HepG2 (cell line): ENCODE measurements around the gene CASKIN2. TPM values are rescaled to one million over a fixed set of nuclear protein-coding genes. Genes with fewer than 3 reads are reported as not detected.
A peak's percentile ranks its signal among the peaks of the same experiment; 100 is the strongest.

Experiments used
- ATF7 ChIP-seq, 2 experiments: fragments of 450-650 bp in 1 of 2; sonication (generic) in 1 of 2; formaldehyde crosslinking in 1 of 2; IDR thresholded peaks; 2 replicates each; pipeline versions ENCODE4 v1.4.0 to v1.6.1; 2016 to 2020; ENCODE audit warnings: antibody characterized with exemption in 1 of 2, mild to moderate bottlenecking in 1 of 2, missing genetic modification reagents in 1 of 2
- BCLAF1 ChIP-seq: fragments of 450-650 bp; IDR thresholded peaks from 2 replicates; pipeline ENCODE4 v1.6.1; 2017; ENCODE audit warnings: mild to moderate bottlenecking
- CBX1 ChIP-seq: IDR thresholded peaks from one replicate; pipeline ENCODE4 v1.6.1; 2016; ENCODE audit warnings: antibody characterized with exemption, low read depth
- GABPA ChIP-seq, 2 experiments: IDR thresholded peaks; 2 replicates each; pipeline ENCODE4 v1.6.1; 2011 to 2016; ENCODE audit warnings: low read depth in 2 of 2, low read length in 1 of 2, missing biosample characterization in 1 of 2, missing genetic modification characterization in 1 of 2
- GATAD2A ChIP-seq: IDR thresholded peaks from 2 replicates; pipeline ENCODE4 v1.6.1; 2016
- ISL2 ChIP-seq: sonication (generic); formaldehyde crosslinking; IDR thresholded peaks from 2 replicates; pipeline ENCODE4 v1.5.0; 2020; ENCODE audit warnings: missing genetic modification reagents
- MTF2 ChIP-seq: sonication (generic); formaldehyde crosslinking; IDR thresholded peaks from 2 replicates; pipeline ENCODE4 v1.5.0; 2020; ENCODE audit warnings: missing genetic modification reagents, borderline replicate concordance
- NCOR1 ChIP-seq: fragments of 200-600 bp; sonication (generic); IDR thresholded peaks from 2 replicates; pipeline ENCODE4 v1.7.0; 2017; ENCODE audit warnings: antibody characterized with exemption, low read length, borderline replicate concordance
- PHB2 ChIP-seq: fragments of 450-650 bp; IDR thresholded peaks from 2 replicates; pipeline ENCODE4 v1.6.1; 2018; ENCODE audit not compliant: partially characterized antibody
- RORA ChIP-seq: sonication (generic); formaldehyde crosslinking; IDR thresholded peaks from 2 replicates; pipeline ENCODE4 v1.5.0; 2020; ENCODE audit warnings: mild to moderate bottlenecking, missing genetic modification reagents, moderate library complexity
- SAFB2 ChIP-seq: sonication (generic); formaldehyde crosslinking; IDR thresholded peaks from 2 replicates; pipeline ENCODE4 v1.5.1; 2020; ENCODE audit warnings: missing genetic modification reagents, low read depth, mild to moderate bottlenecking, borderline replicate concordance
- THAP11 ChIP-seq: IDR thresholded peaks from 2 replicates; pipeline ENCODE4 v1.6.1; 2016; ENCODE audit warnings: missing biosample characterization, missing genetic modification reagents
- ZNF101 ChIP-seq: sonication (generic); formaldehyde crosslinking; IDR thresholded peaks from 2 replicates; pipeline ENCODE4 v1.4.0; 2020; ENCODE audit warnings: mild to moderate bottlenecking, low read depth, missing genetic modification reagents, borderline replicate concordance
- ZNF580 ChIP-seq: IDR thresholded peaks from 2 replicates; pipeline ENCODE4 v1.6.1; 2016; ENCODE audit warnings: low read depth, borderline replicate concordance
- ZNF652 ChIP-seq: IDR thresholded peaks from 2 replicates; pipeline ENCODE4 v1.6.1; 2016; ENCODE audit warnings: low read depth, borderline replicate concordance
- polyA plus RNA-seq, 8 experiments: library from polyadenylated mRNA; depleted of rRNA in 3 of 8; stranded (reverse) in 7 of 8; unstranded in 1 of 8; fragments of >200 nt; fragmentation: Illumina TruSeq in 4 of 8; extraction: Trizol in 4 of 8; gene quantifications; 2 replicates each; pipeline versions ENCODE4 v1.2.1 to v1.2.3, GENCODE V29; 2011 to 2016; ENCODE audit warnings: low read depth in 4 of 8, missing spikeins in 1 of 8, mixed read lengths in 1 of 8; ENCODE audit not compliant: insufficient read depth in 1 of 8
- total RNA-seq, 5 experiments: library from RNA; depleted of rRNA; stranded (reverse); fragments of >200 nt; fragmentation: Illumina TruSeq; extraction: Trizol; gene quantifications; 2 replicates each; pipeline ENCODE4 v1.2.3, GENCODE V29; 2016; ENCODE audit warnings: low read depth in 1 of 5
- TF ChIP-seq, protein P1 (sequence below): sonication (generic); formaldehyde crosslinking; IDR thresholded peaks from 2 replicates; pipeline ENCODE4 v1.5.1; 2020; ENCODE audit warnings: missing genetic modification reagents, mild to moderate bottlenecking, borderline replicate concordance
- TF ChIP-seq, protein P2 (sequence below): IDR thresholded peaks from 2 replicates; pipeline ENCODE4 v1.6.1; 2016; ENCODE audit warnings: low read depth, missing genetic modification reagents, missing compliant biosample characterization
- TF ChIP-seq, protein P3 (sequence below): sonication (generic); formaldehyde crosslinking; conservative IDR thresholded peaks from 2 replicates; pipeline ENCODE4 v1.4.0; 2020; ENCODE audit warnings: missing genetic modification reagents

Gene CASKIN2
- total and polyA plus RNA-seq, 2 of the 13 experiments (the other 11 are each of a cell fraction or from before 2014, with no cell fraction given), result 5.2 to 7.8 TPM

GRCh38 chr17:75516255-75516618 lies 900 bp upstream of the CASKIN2 start, which contains the start of gene TSEN54 (continued):
- TF ChIP-seq PHB2 (no peak), GATAD2A (no peak), RORA (CRISPR knock-in tag) (no peak), MTF2 (CRISPR knock-in tag) (peak; percentile 47; the same call in 1 of the 2 replicates), ZNF580 (CRISPR knock-in tag) (no peak), ISL2 (no peak), ZNF101 (CRISPR knock-in tag) (no peak), ZNF652 (CRISPR knock-in tag) (peak; percentile 24; the same call in 1 of the 2 replicates), CBX1 (no peak), THAP11 (no peak), NCOR1 (no peak), SAFB2 (CRISPR knock-in tag) (no peak), BCLAF1 (no peak), ATF7 (IDR thresholded peaks at IDR 0.05) (no peak), ATF7 (CRISPR knock-in tag; IDR thresholded peaks at IDR 0.05) (no peak), GABPA (IDR thresholded peaks at IDR 0.05; ENCODE audit: low read depth, low read length) (no peak), GABPA (CRISPR knock-in tag; IDR thresholded peaks at IDR 0.05; ENCODE audit: low read depth) (peak; percentile 65)
- TF ChIP-seq, protein P1, sequence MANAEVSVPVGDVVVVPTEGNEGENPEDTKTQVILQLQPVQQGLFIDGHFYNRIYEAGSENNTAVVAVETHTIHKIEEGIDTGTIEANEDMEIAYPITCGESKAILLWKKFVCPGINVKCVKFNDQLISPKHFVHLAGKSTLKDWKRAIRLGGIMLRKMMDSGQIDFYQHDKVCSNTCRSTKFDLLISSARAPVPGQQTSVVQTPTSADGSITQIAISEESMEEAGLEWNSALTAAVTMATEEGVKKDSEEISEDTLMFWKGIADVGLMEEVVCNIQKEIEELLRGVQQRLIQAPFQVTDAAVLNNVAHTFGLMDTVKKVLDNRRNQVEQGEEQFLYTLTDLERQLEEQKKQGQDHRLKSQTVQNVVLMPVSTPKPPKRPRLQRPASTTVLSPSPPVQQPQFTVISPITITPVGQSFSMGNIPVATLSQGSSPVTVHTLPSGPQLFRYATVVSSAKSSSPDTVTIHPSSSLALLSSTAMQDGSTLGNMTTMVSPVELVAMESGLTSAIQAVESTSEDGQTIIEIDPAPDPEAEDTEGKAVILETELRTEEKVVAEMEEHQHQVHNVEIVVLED, result peak; percentile 70; the same call in 1 of the 2 replicates
- TF ChIP-seq, protein P2, sequence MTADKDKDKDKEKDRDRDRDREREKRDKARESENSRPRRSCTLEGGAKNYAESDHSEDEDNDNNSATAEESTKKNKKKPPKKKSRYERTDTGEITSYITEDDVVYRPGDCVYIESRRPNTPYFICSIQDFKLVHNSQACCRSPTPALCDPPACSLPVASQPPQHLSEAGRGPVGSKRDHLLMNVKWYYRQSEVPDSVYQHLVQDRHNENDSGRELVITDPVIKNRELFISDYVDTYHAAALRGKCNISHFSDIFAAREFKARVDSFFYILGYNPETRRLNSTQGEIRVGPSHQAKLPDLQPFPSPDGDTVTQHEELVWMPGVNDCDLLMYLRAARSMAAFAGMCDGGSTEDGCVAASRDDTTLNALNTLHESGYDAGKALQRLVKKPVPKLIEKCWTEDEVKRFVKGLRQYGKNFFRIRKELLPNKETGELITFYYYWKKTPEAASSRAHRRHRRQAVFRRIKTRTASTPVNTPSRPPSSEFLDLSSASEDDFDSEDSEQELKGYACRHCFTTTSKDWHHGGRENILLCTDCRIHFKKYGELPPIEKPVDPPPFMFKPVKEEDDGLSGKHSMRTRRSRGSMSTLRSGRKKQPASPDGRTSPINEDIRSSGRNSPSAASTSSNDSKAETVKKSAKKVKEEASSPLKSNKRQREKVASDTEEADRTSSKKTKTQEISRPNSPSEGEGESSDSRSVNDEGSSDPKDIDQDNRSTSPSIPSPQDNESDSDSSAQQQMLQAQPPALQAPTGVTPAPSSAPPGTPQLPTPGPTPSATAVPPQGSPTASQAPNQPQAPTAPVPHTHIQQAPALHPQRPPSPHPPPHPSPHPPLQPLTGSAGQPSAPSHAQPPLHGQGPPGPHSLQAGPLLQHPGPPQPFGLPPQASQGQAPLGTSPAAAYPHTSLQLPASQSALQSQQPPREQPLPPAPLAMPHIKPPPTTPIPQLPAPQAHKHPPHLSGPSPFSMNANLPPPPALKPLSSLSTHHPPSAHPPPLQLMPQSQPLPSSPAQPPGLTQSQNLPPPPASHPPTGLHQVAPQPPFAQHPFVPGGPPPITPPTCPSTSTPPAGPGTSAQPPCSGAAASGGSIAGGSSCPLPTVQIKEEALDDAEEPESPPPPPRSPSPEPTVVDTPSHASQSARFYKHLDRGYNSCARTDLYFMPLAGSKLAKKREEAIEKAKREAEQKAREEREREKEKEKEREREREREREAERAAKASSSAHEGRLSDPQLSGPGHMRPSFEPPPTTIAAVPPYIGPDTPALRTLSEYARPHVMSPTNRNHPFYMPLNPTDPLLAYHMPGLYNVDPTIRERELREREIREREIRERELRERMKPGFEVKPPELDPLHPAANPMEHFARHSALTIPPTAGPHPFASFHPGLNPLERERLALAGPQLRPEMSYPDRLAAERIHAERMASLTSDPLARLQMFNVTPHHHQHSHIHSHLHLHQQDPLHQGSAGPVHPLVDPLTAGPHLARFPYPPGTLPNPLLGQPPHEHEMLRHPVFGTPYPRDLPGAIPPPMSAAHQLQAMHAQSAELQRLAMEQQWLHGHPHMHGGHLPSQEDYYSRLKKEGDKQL (CRISPR knock-in tag), result no peak
- TF ChIP-seq, protein P3, sequence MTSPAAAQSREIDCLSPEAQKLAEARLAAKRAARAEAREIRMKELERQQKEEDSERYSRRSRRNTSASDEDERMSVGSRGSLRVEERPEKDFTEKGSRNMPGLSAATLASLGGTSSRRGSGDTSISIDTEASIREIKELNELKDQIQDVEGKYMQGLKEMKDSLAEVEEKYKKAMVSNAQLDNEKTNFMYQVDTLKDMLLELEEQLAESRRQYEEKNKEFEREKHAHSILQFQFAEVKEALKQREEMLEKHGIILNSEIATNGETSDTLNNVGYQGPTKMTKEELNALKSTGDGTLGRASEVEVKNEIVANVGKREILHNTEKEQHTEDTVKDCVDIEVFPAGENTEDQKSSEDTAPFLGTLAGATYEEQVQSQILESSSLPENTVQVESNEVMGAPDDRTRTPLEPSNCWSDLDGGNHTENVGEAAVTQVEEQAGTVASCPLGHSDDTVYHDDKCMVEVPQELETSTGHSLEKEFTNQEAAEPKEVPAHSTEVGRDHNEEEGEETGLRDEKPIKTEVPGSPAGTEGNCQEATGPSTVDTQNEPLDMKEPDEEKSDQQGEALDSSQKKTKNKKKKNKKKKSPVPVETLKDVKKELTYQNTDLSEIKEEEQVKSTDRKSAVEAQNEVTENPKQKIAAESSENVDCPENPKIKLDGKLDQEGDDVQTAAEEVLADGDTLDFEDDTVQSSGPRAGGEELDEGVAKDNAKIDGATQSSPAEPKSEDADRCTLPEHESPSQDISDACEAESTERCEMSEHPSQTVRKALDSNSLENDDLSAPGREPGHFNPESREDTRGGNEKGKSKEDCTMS (CRISPR knock-in tag), result no peak
